GM21529 (cell line): ENCODE data around the gene MAST1.
A peak's percentile ranks its signal among the peaks of the same experiment; 100 is the strongest.

Source experiments
- ATAC-seq: cut with Tn5 transposase; IDR thresholded peaks from one replicate; pipeline ENCODE4 v1.9.1; 2021; ENCODE audit not compliant: unreplicated experiment

MAST1 gene

DNA sequence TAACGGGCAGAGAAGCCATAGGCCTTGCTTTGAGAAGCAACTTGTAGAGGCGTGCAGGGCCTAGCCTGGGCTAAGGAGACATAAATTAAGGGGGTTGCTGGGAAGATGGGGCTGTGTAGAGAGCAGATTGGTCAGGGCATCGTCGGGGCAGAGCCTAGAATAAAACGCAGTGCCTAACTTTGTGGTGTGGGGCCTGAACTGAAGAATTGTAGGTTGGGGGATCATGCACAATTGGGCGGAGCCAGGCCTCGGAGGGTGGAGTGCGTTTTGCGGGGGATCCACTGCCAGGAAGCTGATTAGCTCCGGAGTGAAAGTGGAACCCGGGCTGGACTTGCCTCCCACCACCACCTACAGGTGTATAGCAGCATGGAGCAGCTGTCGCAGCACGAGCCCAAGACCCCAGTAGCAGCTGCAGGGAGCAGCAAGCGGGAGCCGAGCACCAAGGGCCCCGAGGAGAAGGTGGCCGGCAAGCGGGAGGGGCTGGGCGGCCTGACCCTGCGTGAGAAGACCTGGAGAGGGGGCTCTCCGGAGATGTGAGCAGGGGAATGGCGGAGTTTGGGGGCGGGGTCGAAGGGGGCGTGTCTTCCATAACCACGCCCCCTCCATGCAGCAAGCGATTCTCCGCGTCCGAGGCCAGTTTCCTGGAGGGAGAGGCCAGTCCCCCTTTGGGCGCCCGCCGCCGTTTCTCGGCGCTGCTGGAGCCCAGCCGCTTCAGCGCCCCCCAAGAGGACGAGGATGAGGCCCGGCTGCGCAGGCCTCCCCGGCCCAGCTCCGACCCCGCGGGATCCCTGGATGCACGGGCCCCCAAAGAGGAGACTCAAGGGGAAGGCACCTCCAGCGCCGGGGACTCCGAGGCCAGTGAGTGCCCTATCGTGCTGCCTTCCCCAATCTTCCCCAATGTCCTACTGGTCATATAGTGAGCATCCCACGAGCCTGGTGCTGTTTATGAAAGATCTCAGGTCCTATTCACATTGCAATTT is 29.1 kb downstream of the MAST1 start:
- peak; percentile 72 for ATAC-seq

DNA sequence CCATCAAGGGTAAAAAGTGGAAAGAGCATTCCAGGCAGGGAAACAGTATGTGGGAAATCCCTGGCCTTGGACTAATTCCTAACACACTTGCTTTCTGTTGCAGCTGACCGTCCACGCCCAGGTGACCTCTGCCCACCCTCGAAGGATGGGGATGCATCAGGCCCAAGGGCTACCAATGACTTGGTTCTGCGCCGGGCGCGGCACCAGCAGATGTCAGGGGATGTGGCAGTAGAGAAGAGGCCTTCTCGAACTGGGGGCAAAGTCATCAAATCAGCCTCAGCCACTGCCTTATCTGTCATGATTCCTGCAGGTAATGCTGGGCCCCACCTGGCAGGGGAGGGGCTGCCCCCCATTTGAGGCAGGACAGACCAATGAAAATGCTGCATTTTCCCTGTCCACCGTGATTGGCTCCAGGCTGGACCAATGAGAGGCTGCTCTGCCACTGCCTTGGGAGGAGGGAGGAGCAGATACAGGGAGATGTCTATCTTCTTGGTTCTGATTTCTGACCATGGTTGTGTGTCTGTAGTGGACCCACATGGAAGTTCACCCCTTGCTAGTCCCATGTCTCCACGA is 30.3 kb downstream of the MAST1 start:
- ATAC-seq: no peak

DNA sequence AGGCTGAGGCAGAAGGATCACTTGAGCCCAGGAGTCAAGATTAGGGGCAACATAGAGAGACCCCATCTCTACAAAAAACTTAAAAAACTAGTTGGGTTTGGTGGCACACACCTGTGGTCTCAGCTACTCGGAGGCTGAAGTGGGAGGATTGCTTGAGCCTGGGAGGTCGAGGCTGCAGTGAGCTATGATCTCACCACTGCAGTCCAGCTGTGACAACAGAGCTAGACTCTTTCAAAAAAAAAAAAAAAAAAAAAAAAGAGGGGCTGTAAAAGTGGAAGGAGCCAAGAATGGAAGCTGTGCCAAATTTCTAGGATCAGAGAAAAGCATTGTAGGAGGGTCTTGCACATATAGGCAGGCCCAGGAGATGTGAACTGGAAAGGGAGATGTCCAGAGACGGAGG is 33.4 kb downstream of the MAST1 start:
- ATAC-seq: no peak

DNA sequence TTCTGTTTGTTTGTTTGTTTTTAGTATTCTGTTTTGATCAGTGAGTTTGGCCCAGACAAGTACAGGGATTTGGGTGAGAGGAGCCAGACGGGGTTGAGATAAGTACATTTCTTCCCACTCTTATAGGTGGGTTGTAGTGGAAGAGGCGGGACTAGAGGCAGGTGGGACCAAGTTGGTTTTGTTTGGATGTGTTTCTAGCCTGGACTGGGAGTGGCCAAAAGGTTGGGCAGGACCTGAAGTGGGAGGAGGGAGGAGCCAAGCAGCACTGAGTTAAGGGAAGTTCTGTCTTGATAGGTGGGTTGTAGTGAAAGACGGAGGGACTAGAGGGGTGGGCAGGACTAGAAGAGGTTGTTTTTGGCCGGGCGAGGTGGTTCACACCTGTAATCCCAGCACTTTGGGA is 33.9 kb downstream of the MAST1 start:
- no peak for ATAC-seq

- no peak for ATAC-seq
These were observed 34.9 kb downstream of the MAST1 start for GRCh38 chr19:12872941-12873890.

DNA sequence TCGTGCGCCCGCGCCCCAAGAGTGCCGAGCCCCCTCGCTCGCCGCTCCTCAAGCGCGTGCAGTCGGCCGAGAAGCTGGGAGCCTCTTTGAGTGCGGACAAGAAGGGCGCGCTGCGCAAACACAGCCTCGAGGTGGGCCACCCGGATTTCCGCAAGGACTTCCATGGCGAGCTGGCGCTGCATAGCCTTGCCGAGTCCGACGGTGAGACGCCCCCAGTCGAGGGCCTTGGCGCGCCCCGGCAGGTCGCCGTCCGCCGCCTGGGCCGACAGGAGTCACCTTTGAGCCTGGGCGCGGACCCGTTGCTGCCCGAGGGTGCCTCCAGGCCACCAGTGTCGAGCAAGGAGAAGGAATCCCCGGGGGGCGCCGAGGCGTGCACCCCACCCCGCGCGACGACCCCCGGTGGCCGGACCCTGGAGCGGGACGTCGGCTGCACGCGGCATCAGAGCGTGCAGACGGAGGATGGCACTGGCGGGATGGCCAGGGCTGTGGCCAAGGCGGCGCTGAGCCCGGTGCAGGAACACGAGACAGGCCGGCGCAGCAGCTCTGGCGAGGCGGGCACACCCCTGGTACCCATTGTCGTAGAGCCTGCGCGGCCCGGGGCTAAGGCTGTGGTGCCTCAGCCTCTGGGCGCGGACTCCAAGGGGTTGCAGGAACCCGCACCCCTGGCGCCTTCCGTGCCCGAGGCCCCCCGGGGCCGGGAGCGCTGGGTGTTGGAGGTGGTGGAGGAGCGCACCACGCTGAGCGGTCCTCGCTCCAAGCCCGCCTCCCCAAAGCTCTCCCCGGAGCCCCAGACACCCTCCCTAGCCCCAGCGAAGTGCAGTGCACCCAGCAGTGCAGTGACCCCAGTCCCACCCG is 35.8 kb downstream of the MAST1 start:
- no peak for ATAC-seq

DNA sequence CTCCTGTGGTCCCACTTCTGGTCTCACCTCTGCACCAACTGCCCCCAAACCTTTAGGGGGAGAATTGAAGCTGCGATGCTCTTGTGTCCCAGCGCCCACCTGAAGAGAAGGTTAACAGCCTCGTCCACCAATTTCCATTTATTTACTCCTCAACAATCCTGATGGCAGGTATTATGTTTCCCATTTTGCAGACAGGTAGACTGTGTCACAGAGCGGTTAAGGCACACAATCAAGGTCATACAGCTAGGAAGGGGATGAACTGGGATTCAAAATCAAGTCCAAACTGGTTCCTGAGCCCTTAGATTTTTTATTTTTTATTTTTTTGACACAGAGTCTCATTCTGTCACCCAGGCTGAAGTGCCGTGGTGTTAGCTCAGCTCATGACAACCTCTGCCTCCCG is 36.8 kb downstream of the MAST1 start:
- no peak for ATAC-seq

- ATAC-seq: peak; percentile 19
These were observed 42.3 kb downstream of the MAST1 start for GRCh38 chr19:12880551-12881171.

GRCh38 chr19:12881172-12881808 is 43.0 kb downstream of the MAST1 start, which contains the start of gene DNASE2:
Gene DNASE2, minus strand, starts transcription at chr19:12881449. Its CDS starts 74 bp downstream, at chr19:12881375.
- peak; percentile 83 for ATAC-seq

- ATAC-seq: no peak
These were observed 44.3 kb downstream of the MAST1 start for GRCh38 chr19:12882589-12882988.

- ATAC-seq: no peak
These were observed 45.9 kb downstream of the MAST1 start for GRCh38 chr19:12884202-12884601.

DNA sequence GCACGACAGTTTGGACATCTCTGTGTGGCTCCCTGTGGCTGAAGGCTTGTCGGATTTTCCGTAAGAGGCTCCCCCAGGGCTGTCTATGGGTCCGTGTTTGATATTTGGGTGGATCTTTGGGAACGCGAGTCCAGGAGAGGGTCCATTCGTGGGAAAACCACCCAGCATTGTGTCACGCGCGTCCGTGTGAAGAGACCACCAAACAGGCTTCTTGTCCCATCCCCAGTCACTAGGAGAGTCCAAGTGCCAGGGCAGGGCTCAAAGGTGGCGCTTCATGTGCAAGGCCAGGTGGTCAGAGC is 46.3 kb downstream of the MAST1 start:
- no peak for ATAC-seq

GRCh38 chr19:12884926-12885748 is 46.8 kb downstream of the MAST1 start:
- no peak for ATAC-seq

DNA sequence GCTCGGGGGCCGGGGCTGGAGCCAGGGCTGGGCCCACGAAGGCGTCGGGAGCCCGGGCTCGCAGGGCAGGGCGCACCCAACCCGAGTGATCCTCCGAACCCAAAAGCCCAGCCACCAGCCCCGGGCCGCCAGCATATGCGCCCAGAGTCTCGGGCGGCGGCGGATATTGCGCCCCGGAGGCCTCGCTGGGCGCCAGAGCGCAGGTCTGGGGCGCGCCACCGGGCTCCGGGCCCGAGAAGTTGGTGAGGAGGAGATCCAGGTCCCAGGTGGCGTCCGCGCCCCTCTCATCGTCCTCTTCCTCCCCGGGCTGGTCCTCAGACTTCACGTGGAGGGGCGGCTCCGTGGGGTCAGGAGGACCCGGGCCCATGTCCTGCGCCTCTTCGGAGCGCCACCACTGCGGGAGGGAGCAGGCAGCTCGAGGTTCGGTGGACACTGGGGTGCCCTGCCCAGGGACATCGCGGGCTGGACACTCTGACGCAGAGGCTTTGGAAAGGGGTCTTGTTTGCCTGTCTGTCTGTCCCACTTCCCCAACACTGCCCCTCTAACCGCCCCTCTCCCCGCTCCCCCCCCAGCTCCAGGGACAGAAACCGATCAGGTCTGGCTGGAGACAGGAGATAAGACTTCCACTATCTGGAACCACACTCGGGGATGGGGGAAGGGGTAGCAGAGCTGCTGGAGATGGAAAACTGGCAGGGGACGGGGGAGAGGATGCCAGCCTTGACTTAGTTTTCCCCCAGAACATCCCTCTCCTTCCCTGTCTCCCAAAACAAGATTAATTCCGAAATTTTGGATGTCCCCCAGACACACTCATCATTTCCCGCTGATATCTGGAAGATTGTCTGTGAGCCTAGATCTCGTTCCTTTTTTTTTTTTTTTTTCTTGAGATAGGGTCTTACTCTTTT is 47.7 kb downstream of the MAST1 start:
- no peak for ATAC-seq

DNA sequence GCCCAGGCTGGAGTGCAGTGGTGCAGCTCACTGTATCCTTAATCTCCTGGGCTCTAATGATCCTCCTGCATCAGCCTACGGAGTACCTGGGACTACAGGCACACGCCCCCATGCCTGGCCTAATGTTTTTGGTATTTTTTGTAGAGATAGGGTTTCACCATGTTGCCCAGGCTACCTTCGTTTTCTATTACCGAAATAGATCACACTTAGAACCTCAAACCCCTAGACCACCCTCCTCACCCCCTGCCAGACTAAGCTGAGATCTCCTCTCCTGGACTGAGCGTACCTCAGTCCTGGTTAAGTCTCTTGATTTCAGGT is 48.3 kb downstream of the MAST1 start:
- no peak for ATAC-seq

DNA sequence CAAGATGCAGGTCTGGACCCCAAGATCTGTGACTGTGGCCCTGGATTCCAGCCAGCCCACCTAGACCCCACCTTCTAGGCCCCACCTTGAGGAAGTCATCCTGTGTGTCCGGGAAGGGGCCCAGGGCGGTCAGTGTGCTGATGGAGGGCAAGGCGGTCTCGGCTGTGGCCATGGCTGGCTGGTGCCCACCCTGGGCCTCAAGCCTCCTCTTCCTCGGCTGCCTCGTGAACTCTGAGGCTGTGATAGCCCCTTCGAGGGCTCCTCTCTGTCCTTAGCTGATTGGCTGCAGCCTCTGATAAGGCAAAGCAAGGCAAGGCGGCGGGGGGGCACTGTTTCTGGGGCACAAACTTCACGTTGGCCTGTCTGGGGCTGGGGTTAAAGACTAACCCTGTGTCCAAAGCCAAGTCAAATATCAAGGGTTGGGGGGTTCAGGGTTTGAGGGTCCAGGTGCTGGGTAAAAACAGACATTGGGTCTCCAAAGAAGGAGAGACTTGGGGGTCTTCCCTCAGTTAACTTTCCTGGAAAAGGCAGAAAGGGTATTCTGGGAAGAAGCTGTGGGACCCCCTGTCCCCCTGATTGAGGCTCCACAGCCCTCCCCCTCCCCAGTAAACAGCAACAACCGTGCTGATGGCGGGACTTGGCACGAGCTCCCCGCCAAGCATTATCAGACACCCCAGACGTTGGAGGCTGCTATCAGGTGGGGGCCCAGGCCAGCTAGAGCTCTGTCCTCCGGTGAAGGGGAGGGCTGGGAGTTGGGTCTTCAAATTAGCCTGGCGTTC is 48.8 kb downstream of the MAST1 start, which contains the start of gene KLF1:
Gene KLF1 (minus strand): TSS at position 233 of the 779 bp plus-strand sequence. CDS start 61 bp downstream, at position 172.
- ATAC-seq: no peak
